HEK293 (cell line): Measurements from ENCODE around the gene BLOC1S3.
A peak's percentile ranks its signal among the peaks of the same experiment; 100 is the strongest.

Experiments used
- CTCF ChIA-PET: fragments of 350-600 bp; formaldehyde crosslinking; extraction: SDS; loops from one replicate; lab custom pipeline; 2021; ENCODE audit warnings: antibody characterized with exemption; lab: Yijun Ruan, JAX
- POLR2A ChIA-PET: fragments of 300-600 bp; formaldehyde crosslinking; extraction: SDS; loops from one replicate; lab custom pipeline; 2020; ENCODE audit warnings: antibody characterized with exemption, inconsistent platforms; lab: Yijun Ruan, JAX
- H3K27ac ChIP-seq: fragments of 200-500 bp; sonication (Bioruptor generic); 2 replicates; pipeline ENCODE4 v1.5.1; 2014; ENCODE audit warnings: low read depth, low read length, control low read depth, inconsistent platforms; ENCODE audit errors: extremely low read depth
- H3K36me3 ChIP-seq, 2 experiments: fragments of 200-500 bp in 1 of 2; sonication (Bioruptor generic) in 1 of 2; 1 replicate in 1 of 2; 2 replicates in 1 of 2; pipeline ENCODE4 v1.5.1; 2014 to 2017; ENCODE audit warnings: inconsistent platforms in 2 of 2, low read length in 2 of 2; ENCODE audit not compliant: control insufficient read depth in 2 of 2, insufficient read depth in 1 of 2
- H3K4me1 ChIP-seq: fragments of 200-500 bp; sonication (Bioruptor generic); 2 replicates; pipeline ENCODE4 v1.5.1; 2014; ENCODE audit warnings: mild to moderate bottlenecking, low read length, inconsistent platforms; ENCODE audit not compliant: control insufficient read depth, insufficient read depth
- H3K4me3 ChIP-seq: 2 replicates; pipeline ENCODE4 v1.5.1; 2011; ENCODE audit warnings: low read depth, mild to moderate bottlenecking, control low read depth, low read length, moderate library complexity
- H3K9me3 ChIP-seq: fragments of 200-500 bp; sonication (Bioruptor generic); 2 replicates; pipeline ENCODE4 v1.5.1; 2014; ENCODE audit warnings: low read depth, low read length, inconsistent platforms; ENCODE audit not compliant: control insufficient read depth, insufficient read depth
- AEBP2 ChIP-seq: fragments of 450-650 bp; formaldehyde crosslinking; IDR thresholded peaks from 2 replicates; pipeline ENCODE4 v1.5.1; 2016; ENCODE audit warnings: missing biosample characterization, missing genetic modification characterization, borderline replicate concordance
- GLIS1 ChIP-seq: fragments of 450-650 bp; formaldehyde crosslinking; IDR thresholded peaks from 2 replicates; pipeline ENCODE4 v1.5.1; 2016; ENCODE audit warnings: missing biosample characterization, missing genetic modification characterization
- HOXA7 ChIP-seq: sonication (generic); formaldehyde crosslinking; IDR thresholded peaks from 2 replicates; pipeline ENCODE4 v1.8.1; 2022; ENCODE audit warnings: missing genetic modification reagents, borderline replicate concordance
- KLF17 ChIP-seq: fragments of 450-650 bp; formaldehyde crosslinking; IDR thresholded peaks from 2 replicates; pipeline ENCODE4 v1.5.1; 2016; ENCODE audit warnings: missing biosample characterization, missing genetic modification characterization
- TRIM28 ChIP-seq: IDR thresholded peaks from 2 replicates; pipeline ENCODE4 v1.6.1; 2011; ENCODE audit warnings: low read length, control low read depth, borderline replicate concordance
- ZBTB17 ChIP-seq: fragments of 450-650 bp; formaldehyde crosslinking; IDR thresholded peaks from 2 replicates; pipeline ENCODE4 v1.5.1; 2016; ENCODE audit warnings: missing biosample characterization, missing genetic modification characterization
- ZBTB20 ChIP-seq: fragments of 450-650 bp; formaldehyde crosslinking; IDR thresholded peaks from 2 replicates; pipeline ENCODE4 v1.5.1; 2016; ENCODE audit warnings: missing biosample characterization, missing genetic modification characterization
- ZBTB21 ChIP-seq: fragments of 450-650 bp; formaldehyde crosslinking; IDR thresholded peaks from 2 replicates; pipeline ENCODE4 v1.5.1; 2017; ENCODE audit warnings: missing biosample characterization, missing genetic modification characterization
- ZBTB26 ChIP-seq: fragments of 450-650 bp; formaldehyde crosslinking; optimal IDR thresholded peaks from 2 replicates; pipeline ENCODE3; 2016; ENCODE audit warnings: missing biosample characterization, mild to moderate bottlenecking, missing genetic modification characterization
- ZBTB44 ChIP-seq: fragments of 450-650 bp; IDR thresholded peaks from 2 replicates; pipeline ENCODE4 v1.5.1; 2018; ENCODE audit warnings: missing biosample characterization, mild to moderate bottlenecking, missing genetic modification characterization
- ZBTB6 ChIP-seq: fragments of 450-650 bp; formaldehyde crosslinking; IDR thresholded peaks from 2 replicates; pipeline ENCODE4 v1.5.1; 2017; ENCODE audit warnings: missing biosample characterization, missing genetic modification characterization
- ZIC2 ChIP-seq: fragments of 450-650 bp; formaldehyde crosslinking; IDR thresholded peaks from 2 replicates; pipeline ENCODE4 v1.5.1; 2016; ENCODE audit warnings: missing biosample characterization, missing genetic modification characterization
- ZNF10 ChIP-seq: fragments of 450-650 bp; formaldehyde crosslinking; IDR thresholded peaks from 2 replicates; pipeline ENCODE4 v1.5.1; 2017; ENCODE audit warnings: missing biosample characterization, missing genetic modification characterization
- ZNF112 ChIP-seq: fragments of 450-650 bp; formaldehyde crosslinking; IDR thresholded peaks from 2 replicates; pipeline ENCODE4 v1.5.0; 2017; ENCODE audit warnings: missing biosample characterization, missing genetic modification characterization
- ZNF138 ChIP-seq: fragments of 450-650 bp; formaldehyde crosslinking; IDR thresholded peaks from 2 replicates; pipeline ENCODE4 v1.5.1; 2016; ENCODE audit warnings: missing biosample characterization, missing genetic modification characterization, borderline replicate concordance
- ZNF140 ChIP-seq: fragments of 450-650 bp; formaldehyde crosslinking; IDR thresholded peaks from 2 replicates; pipeline ENCODE4 v1.5.1; 2016; ENCODE audit warnings: missing biosample characterization, missing genetic modification characterization
- ZNF155 ChIP-seq: fragments of 450-650 bp; formaldehyde crosslinking; IDR thresholded peaks from 2 replicates; pipeline ENCODE4 v1.5.1; 2016; ENCODE audit warnings: missing biosample characterization, missing genetic modification characterization
- ZNF211 ChIP-seq: fragments of 450-650 bp; formaldehyde crosslinking; IDR thresholded peaks from 2 replicates; pipeline ENCODE4 v1.5.1; 2016; ENCODE audit warnings: low read depth, missing biosample characterization, missing genetic modification characterization
- ZNF433 ChIP-seq: fragments of 450-650 bp; formaldehyde crosslinking; IDR thresholded peaks from 2 replicates; pipeline ENCODE4 v1.5.1; 2016; ENCODE audit warnings: missing biosample characterization, missing genetic modification characterization, low read depth
- ZNF473 ChIP-seq: fragments of 450-650 bp; formaldehyde crosslinking; IDR thresholded peaks from 2 replicates; pipeline ENCODE4 v1.5.1; 2017; ENCODE audit warnings: missing biosample characterization, missing genetic modification characterization
- ZNF548 ChIP-seq: fragments of 450-650 bp; formaldehyde crosslinking; IDR thresholded peaks from 2 replicates; pipeline ENCODE4 v1.5.1; 2016; ENCODE audit warnings: missing biosample characterization, missing genetic modification characterization
- ZNF596 ChIP-seq: fragments of 450-650 bp; IDR thresholded peaks from 2 replicates; pipeline ENCODE4 v1.5.0; 2018; ENCODE audit warnings: missing biosample characterization, mild to moderate bottlenecking, missing genetic modification characterization, moderate library complexity
- ZNF600 ChIP-seq: fragments of 450-650 bp; formaldehyde crosslinking; IDR thresholded peaks from 2 replicates; pipeline ENCODE4 v1.5.1; 2016; ENCODE audit warnings: missing biosample characterization, missing genetic modification characterization
- ZNF692 ChIP-seq: fragments of 450-650 bp; formaldehyde crosslinking; IDR thresholded peaks from 2 replicates; pipeline ENCODE4 v1.5.1; 2016; ENCODE audit warnings: missing biosample characterization, missing genetic modification characterization
- ZSCAN5A ChIP-seq: fragments of 450-650 bp; formaldehyde crosslinking; IDR thresholded peaks from 2 replicates; pipeline ENCODE4 v1.5.1; 2016; ENCODE audit warnings: missing biosample characterization, missing genetic modification characterization

Gene BLOC1S3

GRCh38 chr19:45153339-45154063 lies 25.1 kb upstream of the BLOC1S3 start (continued):
- TF ChIP-seq ZSCAN5A (tag by site-specific recombination), result no peak
- TF ChIP-seq GLIS1 (tag by site-specific recombination), result peak; percentile 70

GRCh38 chr19:45154064-45154827 lies 24.3 kb upstream of the BLOC1S3 start:
- H3K4me3 ChIP-seq, result no peak overlapping the region
- ChIA-PET POLR2A (interaction anchor here (0.7 to 2.2 kb wide), 4 partner anchors 24 to 152 kb away, joined by 3 to 11 read pairs (median 9); partner anchors contain the start of genes BLOC1S3 and TRAPPC6A), CTCF (interaction anchor here (0.7 to 2.0 kb wide), 5 partner anchors 10 to 51 kb away, joined by 3 to 6 read pairs (median 6); partner anchors contain the start of genes BLOC1S3 and TRAPPC6A)
- H3K4me1 ChIP-seq, result peaks cover 2% of the 10 kb centered on the region; the same call in 1 of the 2 replicates
- no peaks in the 10 kb centered on the region for H3K9me3 ChIP-seq
- no peak overlapping the region for H3K27ac ChIP-seq
- no peaks in the 10 kb centered on the region for H3K36me3 ChIP-seq
- TF ChIP-seq ZNF600 (tag by site-specific recombination), result peak; percentile 64; the same call in 1 of the 2 replicates
- TF ChIP-seq ZNF138 (tag by site-specific recombination), result no peak
- no peak for TF ChIP-seq ZBTB6 (tag by site-specific recombination)
- TF ChIP-seq ZNF692 (tag by site-specific recombination), result no peak
- TF ChIP-seq KLF17 (tag by site-specific recombination), result peak; percentile 38; the same call in 1 of the 2 replicates
- no peak for TF ChIP-seq ZNF211 (tag by site-specific recombination)
- no peak for TF ChIP-seq ZNF155 (tag by site-specific recombination)
- TF ChIP-seq ZNF548, result no peak
- no peak for TF ChIP-seq ZNF473
- TF ChIP-seq HOXA7, result no peak
- no peak for TF ChIP-seq ZNF10
- TF ChIP-seq ZNF433 (tag by site-specific recombination), result no peak
- peak; percentile 77 for TF ChIP-seq ZIC2 (tag by site-specific recombination)
- peak; percentile 43; the same call in 1 of the 2 replicates for TF ChIP-seq ZBTB17 (tag by site-specific recombination)
- TF ChIP-seq ZNF140, result no peak
- no peak for TF ChIP-seq AEBP2 (tag by site-specific recombination)
- TF ChIP-seq ZNF596 (tag by site-specific recombination), result no peak
- no peak for TF ChIP-seq ZBTB20
- no peak for TF ChIP-seq TRIM28
- no peak for TF ChIP-seq ZBTB26 (tag by site-specific recombination)
- TF ChIP-seq ZBTB44 (tag by site-specific recombination), result no peak
- TF ChIP-seq ZBTB21 (tag by site-specific recombination), result 0 out of 2 replicates have a peak, but pooled peaks have one; percentile 23
- no peak for TF ChIP-seq ZNF112
